ENCODE results near the gene SFTPD.

- TF ChIP-seq CTCF (IDR thresholded peaks at IDR 0.05; ENCODE audit: insufficient read depth, low read length, poor library complexity, severe bottlenecking) (no peak), EZH2phosphoT487 (conservative IDR thresholded peaks at IDR 0.05; ENCODE audit: low read length) (no peak)
Observed at GRCh38 chr10:79930751-79931150, 18.2 kb downstream of the SFTPD start.
